Peyer's patch (tissue), 4 donors: ENCODE data around the gene ACVR1. TPM values are rescaled to one million over a fixed set of nuclear protein-coding genes. Genes with fewer than 3 reads are reported as not detected.

Experiments used
- DNase-seq, 3 donors: peaks; one replicate each; pipeline ENCODE4 v3.0.0-alpha.2; 2017 to 2019
- H3K27ac ChIP-seq, 4 donors: fragments of 200-600 bp; sonication (generic); one replicate each; pipeline ENCODE4 v1.5.1; 2016 to 2019
- H3K27me3 ChIP-seq, 2 donors: fragments of 200-600 bp; sonication (generic); one replicate each; pipeline ENCODE4 v1.5.1; 2019
- H3K36me3 ChIP-seq, 3 donors: fragments of 200-600 bp; sonication (generic); one replicate each; pipeline ENCODE4 v1.5.1; 2016 to 2019
- H3K4me1 ChIP-seq, 4 donors: fragments of 200-600 bp; sonication (generic); one replicate each; pipeline ENCODE4 v1.5.1; 2016 to 2019
- H3K4me3 ChIP-seq, 4 donors: fragments of 200-600 bp; sonication (generic); 1 replicate in 3 of 4; 2 replicates in 1 of 4; pipeline ENCODE4 v1.5.1; 2016 to 2019; ENCODE audit warnings: mild to moderate bottlenecking in 1 of 4
- H3K9me3 ChIP-seq, 4 donors: fragments of 200-600 bp; sonication (generic); one replicate each; pipeline ENCODE4 v1.5.1; 2016 to 2019; ENCODE audit warnings: mild to moderate bottlenecking in 1 of 4
- POLR2A ChIP-seq, 2 donors: fragments of 450-650 bp; IDR thresholded peaks; one replicate each; pipeline ENCODE4 v1.5.1; 2017; ENCODE audit warnings: antibody characterized with exemption in 2 of 2, mild to moderate bottlenecking in 2 of 2, moderate library complexity in 2 of 2
- total RNA-seq, 4 donors: library from RNA; depleted of rRNA; stranded (reverse); fragments of >200 nt; gene quantifications; one replicate each; pipeline ENCODE4 v1.1.0, GENCODE V29; 2016
- TF ChIP-seq, protein P1 (sequence below), 6 experiments: fragments of 450-650 bp in 4 of 6; fragments of 200-600 bp in 2 of 6; sonication (generic) in 1 of 6; IDR thresholded peaks; one replicate each; pipeline ENCODE4 v1.5.1; 2017 to 2019; ENCODE audit warnings: antibody characterized with exemption in 6 of 6, mild to moderate bottlenecking in 3 of 6, moderate library complexity in 1 of 6

Gene ACVR1
- total RNA-seq, 4 donors from 2014 or later: 11.8 to 16.5 (median 14.3) TPM

DNA sequence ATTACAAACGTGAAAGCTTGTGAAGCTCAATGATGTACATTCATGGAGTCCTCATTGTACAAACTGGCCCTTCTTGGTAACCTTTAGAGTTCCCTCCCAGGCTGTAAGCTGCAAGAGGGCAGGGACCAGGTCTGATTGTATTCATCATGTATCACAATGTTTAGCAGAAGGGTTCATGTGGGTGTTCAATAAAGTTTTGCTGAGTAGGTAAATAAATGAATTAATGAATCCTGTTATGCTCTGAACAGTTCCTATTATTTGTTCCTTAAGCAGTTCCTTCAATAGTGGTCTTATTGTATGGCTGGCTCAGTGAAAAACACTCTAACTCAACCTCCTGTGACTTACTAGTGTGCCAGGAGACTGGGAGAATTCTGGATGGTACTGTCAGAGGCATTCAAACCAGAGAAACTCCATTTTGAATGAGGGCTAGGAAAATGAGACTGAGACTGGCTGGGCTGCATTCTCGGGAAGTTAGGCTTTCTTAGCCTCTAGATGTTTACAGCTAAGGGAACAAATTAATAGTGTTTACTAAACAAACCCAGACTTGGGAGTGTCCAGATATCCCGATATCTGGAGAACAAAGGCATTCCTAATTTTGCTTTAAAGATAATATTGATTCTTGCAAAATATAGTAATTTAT is 1.8 kb upstream of the ACVR1 start:
- H3K36me3 ChIP-seq: no peaks in the 10 kb centered on the region
- no peak overlapping the region for H3K27ac ChIP-seq
- peaks cover 0 to 28% (median 3%) of the 10 kb centered on the region in 4 donors for H3K4me1 ChIP-seq
- TF ChIP-seq POLR2A (IDR thresholded peaks at IDR 0.05): no peak
- TF ChIP-seq, protein P1, sequence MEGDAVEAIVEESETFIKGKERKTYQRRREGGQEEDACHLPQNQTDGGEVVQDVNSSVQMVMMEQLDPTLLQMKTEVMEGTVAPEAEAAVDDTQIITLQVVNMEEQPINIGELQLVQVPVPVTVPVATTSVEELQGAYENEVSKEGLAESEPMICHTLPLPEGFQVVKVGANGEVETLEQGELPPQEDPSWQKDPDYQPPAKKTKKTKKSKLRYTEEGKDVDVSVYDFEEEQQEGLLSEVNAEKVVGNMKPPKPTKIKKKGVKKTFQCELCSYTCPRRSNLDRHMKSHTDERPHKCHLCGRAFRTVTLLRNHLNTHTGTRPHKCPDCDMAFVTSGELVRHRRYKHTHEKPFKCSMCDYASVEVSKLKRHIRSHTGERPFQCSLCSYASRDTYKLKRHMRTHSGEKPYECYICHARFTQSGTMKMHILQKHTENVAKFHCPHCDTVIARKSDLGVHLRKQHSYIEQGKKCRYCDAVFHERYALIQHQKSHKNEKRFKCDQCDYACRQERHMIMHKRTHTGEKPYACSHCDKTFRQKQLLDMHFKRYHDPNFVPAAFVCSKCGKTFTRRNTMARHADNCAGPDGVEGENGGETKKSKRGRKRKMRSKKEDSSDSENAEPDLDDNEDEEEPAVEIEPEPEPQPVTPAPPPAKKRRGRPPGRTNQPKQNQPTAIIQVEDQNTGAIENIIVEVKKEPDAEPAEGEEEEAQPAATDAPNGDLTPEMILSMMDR (IDR thresholded peaks at IDR 0.05): no peak
- no peak for DNase-seq
- no peak overlapping the region for H3K4me3 ChIP-seq
- no peaks in the 10 kb centered on the region for H3K9me3 ChIP-seq
- no peaks in the 10 kb centered on the region for H3K27me3 ChIP-seq

DNA sequence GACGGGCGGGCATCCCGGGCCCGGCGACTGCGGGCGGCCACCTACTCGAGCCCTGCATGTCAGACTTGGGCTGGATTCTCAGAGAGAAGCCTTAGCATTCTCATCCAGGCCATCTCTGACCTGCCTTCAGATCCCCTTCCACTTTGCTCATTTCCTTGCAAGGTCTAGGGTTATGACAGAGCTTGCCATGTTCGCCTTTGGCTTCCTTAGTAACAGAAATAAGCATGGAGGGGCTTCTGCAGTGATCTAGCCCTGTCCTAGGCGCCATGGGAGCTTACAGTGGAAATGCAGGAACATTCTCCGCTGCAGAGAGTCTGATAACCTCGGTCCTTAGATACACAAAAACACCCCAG is 632 bp upstream of the ACVR1 start:
- Histone ChIP-seq H3K4me3 (peak overlapping the region; percentile 70 to 98 (median 86)), H3K4me1 (peaks cover 0 to 28% (median 3%) of the 10 kb centered on the region in 4 donors), H3K36me3 (no peaks in the 10 kb centered on the region), H3K9me3 (no peaks in the 10 kb centered on the region), H3K27me3 (no peaks in the 10 kb centered on the region), H3K27ac (peak overlapping the region; percentile 87 to 99 (median 96))
- no peak for TF ChIP-seq POLR2A (IDR thresholded peaks at IDR 0.05)
- TF ChIP-seq, protein P1 (IDR thresholded peaks at IDR 0.05): no peak
- DNase-seq: no peak

- Histone ChIP-seq H3K27me3 (no peaks in the 10 kb centered on the region), H3K4me3 (peak overlapping the region; percentile 70 to 98 (median 86)), H3K27ac (peak overlapping the region; percentile 87 to 99 (median 96)), H3K36me3 (no peaks in the 10 kb centered on the region), H3K9me3 (no peaks in the 10 kb centered on the region), H3K4me1 (peaks cover 0 to 28% (median 3%) of the 10 kb centered on the region in 4 donors)
- TF ChIP-seq, protein P1 (IDR thresholded peaks at IDR 0.05): no peak
- no peak for TF ChIP-seq POLR2A (IDR thresholded peaks at IDR 0.05)
- DNase-seq: peak; percentile 46 to 87 (median 75)
These were observed 477 bp downstream of the ACVR1 start for GRCh38 chr2:157875641-157876065.

DNA sequence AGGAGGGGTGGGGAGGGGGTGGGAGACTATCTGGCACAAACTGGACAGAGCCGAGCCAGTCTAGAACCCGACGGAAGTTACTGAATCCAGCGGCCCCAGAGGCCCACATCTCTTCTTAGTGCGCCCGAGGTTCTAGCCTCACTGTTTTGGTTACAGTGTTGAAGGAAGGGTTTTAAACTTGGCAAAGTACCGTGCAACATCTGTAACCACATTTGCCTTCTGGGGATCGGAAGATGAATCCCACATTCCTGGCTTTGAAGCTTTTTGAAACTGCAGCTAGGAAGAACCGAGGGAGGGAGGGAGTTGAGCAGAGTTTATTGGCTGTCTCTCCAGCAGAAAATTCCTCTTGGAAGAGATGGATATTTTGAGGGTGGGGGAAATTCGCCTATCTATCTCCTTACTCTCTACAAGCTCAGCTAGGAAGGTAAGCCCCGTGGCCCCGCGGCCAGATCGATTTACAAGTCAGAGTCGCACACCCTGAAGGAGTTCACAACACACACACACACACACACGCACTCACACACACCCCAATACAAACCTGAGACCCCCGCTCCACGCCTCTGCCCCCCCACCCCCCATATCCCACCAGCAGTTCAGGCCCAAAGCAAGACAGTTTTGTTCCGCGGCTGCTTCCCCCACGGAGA is 1.0 kb downstream of the ACVR1 start:
- Histone ChIP-seq H3K4me1 (peaks cover 0 to 28% (median 3%) of the 10 kb centered on the region in 4 donors), H3K36me3 (no peaks in the 10 kb centered on the region), H3K9me3 (no peaks in the 10 kb centered on the region), H3K27ac (peak overlapping the region; percentile 87 to 99 (median 96)), H3K4me3 (peak overlapping the region; percentile 70 to 98 (median 86)), H3K27me3 (no peaks in the 10 kb centered on the region)
- DNase-seq: peak in 2 of 3 donors; percentile 51 to 66
- no peak for TF ChIP-seq POLR2A (IDR thresholded peaks at IDR 0.05)
- TF ChIP-seq, protein P1 (IDR thresholded peaks at IDR 0.05): no peak

GRCh38 chr2:157874348-157874747 is 1.8 kb downstream of the ACVR1 start:
- TF ChIP-seq, protein P1 (IDR thresholded peaks at IDR 0.05): no peak
- no peak for TF ChIP-seq POLR2A (IDR thresholded peaks at IDR 0.05)

More at GRCh38 chr2:157874348-157874747, 1.8 kb downstream of the ACVR1 start:
- Histone ChIP-seq H3K4me1 (peaks cover 0 to 28% (median 3%) of the 10 kb centered on the region in 4 donors), H3K27me3 (no peaks in the 10 kb centered on the region), H3K27ac (peak overlapping the region in 3 of 4 donors; percentile 87 to 99 (median 94)), H3K4me3 (peak overlapping the region in 2 of 4 donors; percentile 92 to 98), H3K36me3 (no peaks in the 10 kb centered on the region), H3K9me3 (no peaks in the 10 kb centered on the region)
- no peak for DNase-seq
